Effector memory CD8-positive, alpha-beta T cell (primary cell): Measurements from ENCODE around the gene UCKL1.
A peak's percentile ranks its signal among the peaks of the same experiment; 100 is the strongest.

Experiments used
- ATAC-seq: fragments of 150-1000 bp; cut with Tn5 transposase; replicated peaks from 2 replicates; pipeline ENCODE4 v1.10.0; 2021; ENCODE audit warnings: mild to moderate bottlenecking, moderate library complexity
- DNase-seq, 3 experiments: peaks; one replicate each; pipeline ENCODE4 v3.0.0; 2021
- H3K27ac Mint-ChIP-seq, 2 donors: one replicate each; pipeline ENCODE4 v1.8.0; 2022; ENCODE audit warnings: mild to moderate bottlenecking in 2 of 2, mixed read lengths in 2 of 2, moderate library complexity in 2 of 2
- H3K27me3 Mint-ChIP-seq, 2 donors: one replicate each; pipeline ENCODE4 v1.8.0; 2022; ENCODE audit warnings: mixed read lengths in 2 of 2
- H3K36me3 Mint-ChIP-seq: one replicate; pipeline ENCODE4 v1.8.0; 2022; ENCODE audit warnings: mild to moderate bottlenecking, moderate library complexity, mixed read lengths; ENCODE audit not compliant: insufficient read depth
- H3K4me1 Mint-ChIP-seq, 2 donors: one replicate each; pipeline ENCODE4 v1.8.0; 2022; ENCODE audit warnings: low read depth in 2 of 2, mixed read lengths in 2 of 2
- H3K4me3 Mint-ChIP-seq, 2 donors: one replicate each; pipeline ENCODE4 v1.8.0; 2022; ENCODE audit warnings: mild to moderate bottlenecking in 2 of 2, mixed read lengths in 2 of 2, moderate library complexity in 2 of 2
- H3K9me3 Mint-ChIP-seq, 2 donors: one replicate each; pipeline ENCODE4 v1.8.0; 2022; ENCODE audit warnings: mixed read lengths in 2 of 2
- total RNA-seq, 9 experiments: gene quantifications; one replicate each; lab custom pipeline; 2026; lab: John Stamatoyannopoulos, UW

Gene UCKL1
- total RNA-seq: 28.2 to 52.0 (median 44.6) reads per million in 9 experiments

GRCh38 chr20:63955827-63956663, at the start of gene UCKL1:
Gene UCKL1 (minus strand): TSS chr20:63956416. CDS start chr20:63956372, 44 bp downstream.
- H3K4me1 Mint-ChIP-seq: peaks cover 26% of the 10 kb centered on the region in 2 donors
- ATAC-seq: peak; percentile 81
- peak within 1 kb of the TSS; percentile 75 to 77 for H3K4me3 Mint-ChIP-seq
- peak within 1 kb of the TSS; percentile 73 to 80 for H3K27ac Mint-ChIP-seq
- peaks cover 15% of the 10 kb centered on the region for H3K36me3 Mint-ChIP-seq
- H3K9me3 Mint-ChIP-seq: no peaks in the 10 kb centered on the region
- no peaks in the 10 kb centered on the region for H3K27me3 Mint-ChIP-seq
- peak; percentile 84 to 89 (median 88) for DNase-seq

- peak overlapping the region in 1 of 2 donors; percentile 32 for H3K27ac Mint-ChIP-seq
- no peak for DNase-seq
- peaks cover 67% of the 10 kb centered on the region for H3K36me3 Mint-ChIP-seq
- ATAC-seq: no peak
- H3K4me3 Mint-ChIP-seq: no peak overlapping the region
- no peaks in the 10 kb centered on the region for H3K9me3 Mint-ChIP-seq
- H3K27me3 Mint-ChIP-seq: no peaks in the 10 kb centered on the region
- H3K4me1 Mint-ChIP-seq: peaks cover 13 to 14% of the 10 kb centered on the region in 2 donors
Observed at GRCh38 chr20:64005394-64005793, 49.2 kb upstream of the UCKL1 start.

- H3K36me3 Mint-ChIP-seq: peaks cover 68% of the 10 kb centered on the region
- no peak overlapping the region for H3K4me3 Mint-ChIP-seq
- DNase-seq: no peak
- peaks cover 4 to 11% of the 10 kb centered on the region in 2 donors for H3K4me1 Mint-ChIP-seq
- no peak for ATAC-seq
- H3K27me3 Mint-ChIP-seq: no peaks in the 10 kb centered on the region
- no peaks in the 10 kb centered on the region for H3K9me3 Mint-ChIP-seq
- no peak overlapping the region for H3K27ac Mint-ChIP-seq
Observed at GRCh38 chr20:64003960-64004725, 47.9 kb upstream of the UCKL1 start.

GRCh38 chr20:64001607-64002011, 45.4 kb upstream of the UCKL1 start:
- H3K4me3 Mint-ChIP-seq: no peak overlapping the region
- H3K36me3 Mint-ChIP-seq: peaks cover 74% of the 10 kb centered on the region
- peak overlapping the region in 1 of 2 donors; percentile 59 for H3K27ac Mint-ChIP-seq
- H3K27me3 Mint-ChIP-seq: no peaks in the 10 kb centered on the region
- DNase-seq (no peak), ATAC-seq (no peak)
- H3K4me1 Mint-ChIP-seq: peaks cover 4 to 11% of the 10 kb centered on the region in 2 donors
- H3K9me3 Mint-ChIP-seq: no peaks in the 10 kb centered on the region

- DNase-seq (no peak), ATAC-seq (no peak)
- Mint-ChIP-seq H3K27ac (no peak overlapping the region), H3K36me3 (peaks cover 81% of the 10 kb centered on the region), H3K9me3 (no peaks in the 10 kb centered on the region), H3K4me1 (peaks cover 4 to 11% of the 10 kb centered on the region in 2 donors), H3K4me3 (no peak overlapping the region), H3K27me3 (no peaks in the 10 kb centered on the region)
Observed at GRCh38 chr20:64000906-64001305, 44.7 kb upstream of the UCKL1 start.

- DNase-seq: no peak
- Mint-ChIP-seq H3K4me1 (peaks cover 35 to 45% of the 10 kb centered on the region in 2 donors), H3K4me3 (peak overlapping the region in 1 of 2 donors; percentile 87), H3K27ac (peak overlapping the region in 1 of 2 donors; percentile 93), H3K36me3 (peaks cover 73% of the 10 kb centered on the region), H3K27me3 (no peaks in the 10 kb centered on the region), H3K9me3 (no peaks in the 10 kb centered on the region)
- no peak for ATAC-seq
Observed at GRCh38 chr20:63982937-63983336, 26.7 kb upstream of the UCKL1 start.

GRCh38 chr20:63980806-63981728, 24.9 kb upstream of the UCKL1 start, which contains the start of gene PRPF6:
Gene PRPF6 (plus strand): TSS chr20:63981132. CDS start chr20:63981246, 114 bp downstream.
- H3K36me3 Mint-ChIP-seq: peaks cover 57% of the 10 kb centered on the region
- peak within 1 kb of the TSS; percentile 93 for H3K27ac Mint-ChIP-seq
- H3K4me3 Mint-ChIP-seq: peak within 1 kb of the TSS; percentile 87 to 88
- DNase-seq: peak; percentile 89 to 92 (median 91)
- H3K27me3 Mint-ChIP-seq: no peaks in the 10 kb centered on the region
- peak; percentile 67 for ATAC-seq
- H3K4me1 Mint-ChIP-seq: peaks cover 46 to 64% of the 10 kb centered on the region in 2 donors
- H3K9me3 Mint-ChIP-seq: no peaks in the 10 kb centered on the region

- H3K36me3 Mint-ChIP-seq: peaks cover 52% of the 10 kb centered on the region
- DNase-seq: peak in 2 of 3 experiments; percentile 33 to 46
- ATAC-seq: peak; percentile 45
- H3K4me3 Mint-ChIP-seq: peak overlapping the region; percentile 87 to 88
- H3K9me3 Mint-ChIP-seq: no peaks in the 10 kb centered on the region
- no peaks in the 10 kb centered on the region for H3K27me3 Mint-ChIP-seq
- H3K4me1 Mint-ChIP-seq: peaks cover 47 to 66% of the 10 kb centered on the region in 2 donors
- peak overlapping the region; percentile 93 for H3K27ac Mint-ChIP-seq
Observed at GRCh38 chr20:63980317-63980805, 24.1 kb upstream of the UCKL1 start.

GRCh38 chr20:63979557-63980316, 23.5 kb upstream of the UCKL1 start, which contains the start of gene SAMD10:
Gene SAMD10 (minus strand): TSS chr20:63979642. CDS start chr20:63979467, 175 bp downstream.
- H3K9me3 Mint-ChIP-seq: no peaks in the 10 kb centered on the region
- H3K36me3 Mint-ChIP-seq: peaks cover 46% of the 10 kb centered on the region
- ATAC-seq (peak; percentile 38), DNase-seq (peak; percentile 58 to 67 (median 62))
- H3K4me3 Mint-ChIP-seq: peak within 1 kb of the TSS; percentile 87 to 88
- H3K4me1 Mint-ChIP-seq: peaks cover 47 to 64% of the 10 kb centered on the region in 2 donors
- H3K27ac Mint-ChIP-seq: peak within 1 kb of the TSS; percentile 93
- H3K27me3 Mint-ChIP-seq: no peaks in the 10 kb centered on the region

- Mint-ChIP-seq H3K9me3 (no peaks in the 10 kb centered on the region), H3K4me1 (peaks cover 48 to 59% of the 10 kb centered on the region in 2 donors), H3K27me3 (no peaks in the 10 kb centered on the region), H3K4me3 (peak overlapping the region; percentile 77 to 88), H3K27ac (peak overlapping the region; percentile 83 to 85), H3K36me3 (peaks cover 41% of the 10 kb centered on the region)
- DNase-seq: no peak
- ATAC-seq: no peak
Observed at GRCh38 chr20:63979229-63979556, 23.0 kb upstream of the UCKL1 start.

GRCh38 chr20:63978319-63979228, 22.4 kb upstream of the UCKL1 start:
- Mint-ChIP-seq H3K27ac (peak overlapping the region; percentile 83 to 85), H3K4me3 (peak overlapping the region; percentile 77 to 88), H3K9me3 (no peaks in the 10 kb centered on the region), H3K36me3 (peaks cover 38% of the 10 kb centered on the region), H3K4me1 (peaks cover 53 to 64% of the 10 kb centered on the region in 2 donors), H3K27me3 (no peaks in the 10 kb centered on the region)
- DNase-seq: peak in 2 of 3 experiments; percentile 29 to 37
- ATAC-seq: peak; percentile 16
